Stimulated activated CD8-positive, alpha-beta memory T cell treated with anti-CD3 and anti-CD28 coated beads, Interleukin-7, amount 100 ng/mL, for 1 hour (primary cell): ENCODE data around the gene RXRB.

ENCODE experiments used
- DNase-seq, 2 donors: peaks; one replicate each; pipeline ENCODE4 v3.0.0-alpha.2; 2020; ENCODE audit warnings: low read depth in 2 of 2

RXRB gene

DNA sequence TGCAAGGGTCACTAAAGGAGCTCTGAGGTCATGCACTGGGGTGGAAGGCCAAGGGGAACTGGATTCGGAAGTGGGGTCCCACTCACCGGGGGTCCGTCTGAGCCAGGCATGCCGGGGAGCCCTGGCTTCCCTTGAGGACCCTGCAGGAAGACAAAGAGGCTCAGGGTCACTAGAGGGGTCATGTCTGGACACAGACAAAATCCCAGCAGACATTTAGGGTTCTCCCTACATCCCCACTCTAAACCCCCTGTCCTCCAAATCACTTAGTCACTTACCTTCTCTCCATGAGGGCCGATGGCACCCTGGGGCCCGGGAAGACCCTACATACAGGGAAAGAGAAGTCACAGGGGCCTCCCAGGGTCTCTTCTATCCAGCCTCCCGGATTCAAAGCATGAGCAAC, 23.6 kb downstream of the RXRB start:
- DNase-seq, result no peak

DNA sequence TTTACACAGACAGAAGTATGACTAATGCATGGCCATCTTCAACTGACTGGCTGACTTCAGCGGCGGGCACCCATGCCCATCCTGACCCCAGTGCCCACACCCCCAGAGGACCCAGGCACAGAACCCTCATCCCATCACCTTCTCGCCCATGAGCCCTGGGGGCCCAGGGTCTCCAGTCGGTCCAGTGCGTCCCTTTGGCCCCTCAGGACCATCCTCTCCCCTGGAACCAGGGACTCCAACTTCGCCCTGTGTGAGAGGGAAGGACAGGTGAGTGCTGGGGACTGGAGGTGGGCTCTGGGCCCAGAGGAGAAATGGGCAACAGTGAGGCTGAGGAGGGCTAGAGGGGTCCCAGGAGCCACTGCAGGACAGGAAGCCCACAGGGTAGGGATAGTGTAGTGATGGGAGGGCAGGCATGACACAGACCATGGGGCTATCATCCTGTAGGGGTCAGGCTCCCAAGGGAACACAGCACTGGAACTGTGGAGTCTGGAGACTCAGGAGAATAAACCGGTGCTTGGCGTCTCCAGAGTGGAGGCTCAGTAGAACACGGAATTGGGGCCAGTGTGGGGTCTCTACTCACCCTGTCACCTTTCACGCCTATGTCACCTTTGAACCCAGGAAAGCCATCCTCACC, 24.9 kb downstream of the RXRB start:
- DNase-seq, result no peak

DNA sequence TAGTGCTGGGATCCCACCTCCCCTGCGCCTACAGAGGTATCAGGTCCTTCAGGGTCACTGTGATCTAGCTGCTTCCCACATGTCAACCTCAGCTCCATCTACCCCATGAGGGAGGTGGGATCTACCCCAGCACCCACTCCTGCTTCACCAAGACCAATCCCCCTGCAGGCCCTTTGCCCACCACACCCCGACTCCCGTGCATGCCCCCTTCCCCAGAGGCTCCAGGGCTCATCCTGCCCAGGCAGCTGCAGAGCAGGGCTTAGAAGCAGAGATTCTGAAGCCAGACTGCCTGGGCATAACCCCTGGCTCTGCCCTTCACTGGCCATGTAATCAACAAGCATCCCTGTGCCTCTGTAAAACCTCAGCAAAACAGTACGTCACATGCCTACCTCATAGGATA, 25.7 kb downstream of the RXRB start:
- DNase-seq, result no peak

DNA sequence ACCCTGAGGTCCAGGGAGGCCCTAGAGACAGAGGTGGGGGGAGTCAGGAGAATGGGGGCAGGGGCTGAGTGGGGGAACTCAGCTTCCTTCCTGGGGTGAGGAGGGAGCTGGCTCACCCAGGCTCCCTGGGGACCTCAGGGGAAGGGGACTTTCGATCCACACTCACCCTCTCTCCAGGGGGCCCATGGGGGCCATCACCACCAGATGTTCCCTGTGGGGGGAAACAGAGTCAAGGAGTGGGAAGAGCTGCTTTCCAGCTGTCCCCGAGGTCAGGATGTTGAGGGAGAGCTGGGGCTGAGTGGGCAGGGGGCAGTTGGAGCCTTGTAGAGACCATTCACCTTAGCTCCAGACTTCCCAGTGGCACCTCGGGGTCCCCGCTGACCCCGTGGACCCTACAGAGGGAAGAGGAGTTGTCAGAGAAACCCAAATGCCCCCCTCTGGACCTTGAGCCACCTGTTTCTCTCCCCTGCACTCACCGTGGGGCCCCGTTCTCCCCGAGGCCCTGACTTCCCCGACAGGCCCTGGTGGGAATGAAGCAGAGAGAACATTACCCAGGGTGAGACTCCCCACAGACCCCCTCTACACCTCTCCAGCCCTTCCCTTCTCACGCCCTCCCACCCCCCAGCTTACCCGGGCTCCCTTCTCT, 26.8 kb downstream of the RXRB start:
- no peak for DNase-seq

DNA sequence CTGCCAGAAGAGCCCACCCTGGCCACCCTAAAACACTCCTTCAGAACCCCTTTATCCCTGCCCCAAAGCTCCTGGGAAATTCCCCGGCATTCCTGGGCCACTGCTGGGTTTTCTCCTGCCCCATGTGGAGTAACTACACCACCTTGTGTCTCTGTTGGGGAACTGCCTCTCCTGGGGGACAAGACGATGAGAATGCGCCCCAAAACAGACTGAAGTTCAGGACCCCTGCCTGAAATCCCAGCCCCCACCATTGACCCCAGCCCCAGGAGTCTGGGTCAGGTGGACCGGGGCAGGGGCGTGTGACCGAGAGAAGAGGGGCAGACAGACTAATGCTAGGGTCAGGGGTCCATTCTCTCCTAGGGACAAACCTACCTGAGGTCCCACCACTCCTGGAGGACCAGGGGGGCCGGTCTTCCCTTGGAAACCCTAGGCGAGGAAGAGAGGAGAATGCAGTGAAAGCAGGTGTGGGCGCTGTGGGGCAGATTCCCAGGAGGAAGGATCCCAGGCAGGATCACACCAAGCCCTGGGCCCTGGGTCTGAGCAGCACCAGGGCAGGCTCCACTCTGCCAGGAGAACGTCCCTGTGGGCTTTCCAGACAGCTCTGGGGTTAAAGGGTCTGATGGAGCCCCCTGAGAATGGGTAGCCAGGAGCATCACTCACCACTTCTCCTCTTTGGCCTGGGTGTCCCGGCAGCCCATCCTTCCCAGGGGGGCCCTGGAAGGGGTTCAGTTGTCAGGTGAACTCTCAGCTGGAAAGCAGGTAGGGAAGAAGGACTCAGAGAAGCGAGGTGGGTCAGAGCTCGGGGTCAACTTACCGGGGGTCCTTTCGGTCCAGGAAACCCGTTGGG, 27.6 kb downstream of the RXRB start:
- no peak for DNase-seq

DNA sequence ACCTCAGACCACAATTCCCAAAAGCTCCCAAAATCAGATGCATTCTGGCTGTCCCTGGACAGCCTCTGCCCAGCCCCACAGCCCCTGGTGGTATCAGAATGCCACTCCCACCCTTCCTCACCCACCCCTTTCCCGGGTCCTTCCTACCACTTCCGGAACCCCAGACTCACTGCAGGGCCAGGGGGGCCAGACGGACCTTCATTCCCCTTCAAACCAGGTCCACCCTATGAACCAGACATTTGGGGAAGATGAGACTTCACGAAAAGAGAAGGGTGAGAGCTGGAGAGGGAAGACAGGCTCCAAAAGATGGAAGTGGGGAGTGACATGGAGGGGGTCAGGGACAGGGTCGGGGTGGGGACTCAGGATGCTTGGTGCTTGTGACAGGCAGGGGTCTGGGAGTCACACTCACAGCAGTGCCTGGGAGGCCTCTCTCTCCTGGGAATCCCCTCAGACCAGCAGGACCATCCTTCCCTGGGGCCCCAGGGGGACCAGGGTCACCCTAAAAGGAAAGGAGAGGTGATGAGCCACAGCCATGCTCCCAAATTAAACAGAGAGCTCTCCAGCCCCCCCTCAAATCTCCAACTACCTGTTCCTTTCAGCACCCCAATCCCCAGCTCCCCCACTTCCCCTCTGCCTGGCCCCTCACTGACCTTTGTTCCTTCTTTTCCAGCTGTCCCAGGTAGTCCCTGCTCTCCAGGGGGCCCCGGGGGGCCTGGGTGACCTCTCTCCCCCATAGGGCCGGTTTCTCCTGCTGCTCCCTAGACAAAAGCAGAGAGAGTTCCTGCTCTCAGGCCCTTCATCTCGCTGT, 28.4 kb downstream of the RXRB start:
- DNase-seq, result no peak

DNA sequence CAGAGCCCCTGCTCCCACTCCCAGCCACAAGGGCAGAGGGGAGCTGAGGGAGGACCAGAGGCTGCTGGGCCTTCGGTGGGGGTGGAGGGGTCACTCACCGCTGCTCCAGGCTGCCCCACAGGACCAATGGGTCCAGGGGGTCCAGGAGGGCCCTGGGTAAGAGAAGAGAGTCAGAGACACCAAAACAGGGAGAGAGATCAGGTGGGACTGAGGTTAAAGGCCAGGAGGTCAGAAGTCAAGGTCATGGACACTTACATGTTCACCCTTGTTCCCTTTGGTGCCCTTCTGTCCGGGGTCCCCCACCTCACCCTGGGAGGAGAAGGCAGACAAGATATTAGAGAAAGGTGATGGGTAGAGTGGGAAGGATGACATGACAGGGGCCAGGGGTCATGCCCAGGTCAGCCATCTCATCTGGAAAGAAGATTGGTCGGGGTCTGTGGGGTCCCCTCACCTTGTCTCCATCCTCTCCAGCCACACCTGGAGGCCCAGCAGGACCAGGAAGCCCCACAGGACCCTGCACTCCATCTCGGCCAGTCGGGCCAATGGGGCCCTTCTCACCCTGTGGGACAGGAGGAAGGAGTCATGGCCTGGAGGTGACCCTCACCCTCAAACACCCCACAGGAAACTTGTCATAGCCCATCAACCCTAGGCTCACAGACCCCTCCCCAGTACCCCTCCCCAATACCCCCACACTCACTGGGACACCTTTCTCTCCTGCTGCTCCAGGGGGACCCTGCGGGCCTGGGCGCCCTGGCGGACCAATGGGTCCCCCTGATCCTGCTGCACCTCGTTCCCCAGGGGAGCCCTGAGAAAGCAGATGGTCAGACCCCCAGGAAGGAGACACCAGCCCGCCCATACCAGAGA, 29.2 kb downstream of the RXRB start:
- DNase-seq, result no peak

DNA sequence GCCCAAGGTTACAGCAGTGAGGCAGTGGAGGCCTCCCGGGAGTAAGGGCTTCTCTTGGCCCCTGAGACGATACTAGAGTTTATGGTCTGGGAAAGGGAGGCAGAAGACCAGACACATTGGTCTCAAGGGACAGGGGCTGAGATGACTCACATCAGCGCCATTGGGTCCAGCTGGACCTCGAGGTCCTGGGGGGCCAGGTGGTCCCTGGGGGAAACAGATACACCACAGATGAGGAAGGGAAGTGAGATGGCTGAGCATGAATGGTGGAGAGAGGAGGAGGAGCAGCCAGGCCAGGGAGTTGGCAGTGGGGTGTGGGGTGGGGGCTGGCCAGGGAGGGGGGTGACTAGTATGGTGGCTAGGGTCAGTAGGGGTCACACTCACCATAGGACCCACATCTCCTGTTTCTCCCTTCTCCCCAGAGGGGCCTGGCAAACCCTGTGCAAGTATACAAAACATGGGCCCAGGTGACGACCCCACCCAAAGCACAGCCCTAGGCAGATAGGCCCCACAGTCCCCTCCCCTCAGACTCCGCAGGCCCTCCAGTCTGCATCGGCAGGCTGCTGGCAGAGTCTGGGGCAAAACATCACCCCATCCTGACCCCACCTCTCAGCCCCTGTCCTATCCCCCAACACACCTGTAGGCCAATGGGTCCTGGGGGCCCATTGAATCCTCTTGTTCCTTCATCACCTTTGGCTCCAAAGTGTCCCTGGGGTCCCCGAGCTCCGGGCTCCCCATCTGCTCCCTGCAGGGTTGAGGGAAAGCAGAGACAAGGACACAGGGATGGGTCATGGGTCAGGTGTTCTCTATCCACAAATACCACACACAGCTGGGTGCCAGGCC, 30.1 kb downstream of the RXRB start:
- no peak for DNase-seq

DNA sequence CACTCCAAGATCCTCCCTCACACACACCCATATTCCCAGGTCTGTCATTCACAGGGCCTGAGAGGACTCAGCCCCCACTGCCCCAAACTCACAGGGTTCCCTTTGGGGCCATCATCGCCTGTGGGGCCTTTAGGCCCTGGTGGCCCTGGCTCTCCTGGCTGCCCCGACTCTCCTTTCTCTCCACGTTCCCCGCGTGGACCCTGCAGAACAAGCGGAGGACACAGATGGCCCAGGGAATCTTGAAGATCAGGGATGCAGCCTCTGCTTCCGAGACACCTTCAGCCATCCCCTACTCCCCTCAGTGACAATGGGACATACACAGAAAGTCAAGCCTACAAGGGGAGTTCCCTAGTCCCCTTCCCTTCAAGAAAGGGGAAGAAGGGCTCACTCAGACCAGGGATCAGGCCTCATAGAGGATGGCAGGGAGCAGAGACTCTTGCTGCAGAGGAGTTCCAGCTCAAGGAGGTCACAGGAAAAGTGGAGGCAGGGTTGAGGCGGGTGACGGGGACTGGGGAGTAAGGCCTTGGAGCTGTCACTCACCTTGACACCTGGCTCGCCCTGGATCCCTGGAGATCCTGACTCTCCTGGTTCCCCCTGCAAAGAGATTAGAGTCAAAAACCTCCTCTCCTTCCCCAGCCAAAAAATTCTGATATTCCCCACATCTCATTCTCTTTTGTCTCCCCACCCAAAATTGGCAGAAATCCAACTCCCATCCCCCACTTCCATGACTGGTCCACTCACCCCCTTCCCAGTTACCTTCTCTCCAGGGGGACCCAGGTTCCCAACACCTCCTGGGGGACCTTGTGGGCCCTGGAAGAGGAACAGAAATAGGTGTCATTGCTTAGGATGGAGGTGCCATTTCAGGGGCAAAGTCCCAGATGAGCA, 30.9 kb downstream of the RXRB start:
- no peak for DNase-seq

DNA sequence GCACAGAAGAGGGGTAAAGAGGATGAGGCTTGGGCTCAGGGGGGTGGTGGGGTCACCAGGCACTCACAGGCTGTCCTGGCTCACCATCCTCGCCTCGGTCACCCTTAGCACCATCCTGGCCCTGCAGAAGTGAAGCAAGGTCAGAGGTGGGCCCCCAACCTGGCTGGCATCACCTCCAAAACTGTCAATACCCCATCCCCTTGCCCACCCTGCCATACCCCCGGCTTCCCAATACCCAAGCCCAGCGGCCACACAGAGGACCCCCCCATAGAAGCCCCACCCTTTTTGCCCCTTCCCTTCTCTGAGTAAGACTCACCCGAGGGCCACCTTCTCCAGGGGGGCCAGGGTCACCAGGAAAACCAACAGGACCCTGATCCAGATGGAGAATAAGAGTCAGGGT, 31.8 kb downstream of the RXRB start:
- DNase-seq, result no peak

DNA sequence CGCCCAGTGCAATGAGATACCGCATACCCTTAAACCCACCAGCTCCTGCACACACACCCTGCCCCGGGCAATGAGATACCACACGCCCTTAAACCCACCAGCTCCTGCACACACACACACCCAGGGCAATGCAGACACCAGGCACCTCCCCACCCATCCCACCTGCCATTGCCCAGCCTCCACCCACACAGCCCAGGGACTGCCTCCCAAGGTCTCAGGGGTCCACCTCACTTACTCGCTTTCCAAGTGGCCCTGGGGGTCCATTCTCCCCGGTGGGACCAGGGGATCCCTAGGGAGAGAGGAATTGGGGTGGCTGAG, 32.2 kb downstream of the RXRB start:
- no peak for DNase-seq

DNA sequence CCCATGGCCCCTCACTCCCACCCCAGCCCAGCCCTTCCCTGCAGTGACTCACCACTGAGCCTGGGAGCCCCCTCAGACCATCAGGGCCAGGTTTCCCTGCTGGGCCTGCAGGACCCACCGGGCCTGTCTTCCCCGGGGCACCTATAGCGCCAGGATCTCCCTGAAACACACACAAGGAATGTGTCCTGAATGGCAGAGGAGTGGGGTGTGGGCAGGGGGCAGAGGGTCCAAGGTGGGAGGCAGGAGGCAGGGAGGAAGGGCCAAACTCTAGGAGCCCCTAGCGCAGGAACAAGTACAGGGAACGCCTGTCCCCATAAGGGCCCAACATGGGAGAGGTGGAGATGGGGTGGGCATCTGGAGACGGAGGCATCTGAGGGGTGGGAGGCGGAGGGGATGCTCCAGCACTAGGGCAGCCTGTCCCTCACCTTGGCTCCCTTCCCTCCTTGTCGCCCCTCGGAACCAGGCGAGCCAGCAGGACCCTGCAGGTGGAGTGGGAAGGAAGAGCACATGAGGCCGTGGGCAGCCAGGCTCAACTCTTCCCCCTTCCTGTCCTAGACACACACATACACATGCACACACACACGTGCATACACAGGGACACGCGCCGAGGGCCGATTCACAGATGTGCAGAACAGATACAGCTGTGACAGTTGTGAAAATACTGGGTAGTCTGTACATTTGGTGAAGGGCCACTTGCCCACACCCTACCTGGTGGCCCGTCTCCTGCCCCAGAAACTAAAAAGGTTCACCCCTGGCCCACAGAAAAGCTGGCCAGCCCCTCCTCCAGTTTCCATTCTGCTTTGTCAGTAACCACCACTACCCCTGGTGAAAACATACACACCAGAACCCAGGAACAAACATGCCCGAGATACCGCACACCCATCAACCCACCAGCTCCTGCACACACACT, 32.8 kb downstream of the RXRB start:
- DNase-seq, result no peak

DNA sequence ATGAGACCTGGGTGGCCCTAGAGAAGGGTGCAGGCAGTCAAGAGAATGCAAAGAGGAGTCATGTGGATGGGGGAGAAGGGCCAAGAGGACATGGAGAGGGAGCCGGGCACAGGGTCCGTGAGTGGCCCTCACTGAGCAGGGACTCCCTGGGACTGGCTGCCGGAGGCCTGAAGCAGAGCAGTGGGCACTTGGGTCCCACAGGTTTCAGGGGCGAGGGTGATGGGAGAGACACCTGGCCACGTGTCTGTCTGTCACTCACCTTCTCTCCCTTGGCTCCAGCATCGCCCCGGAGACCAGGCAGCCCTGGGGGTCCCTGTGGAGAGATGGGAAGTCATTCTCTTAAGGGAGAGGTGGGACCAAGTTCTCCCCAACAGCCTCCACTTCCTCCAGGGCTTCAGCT, 33.7 kb downstream of the RXRB start:
- no peak for DNase-seq

DNA sequence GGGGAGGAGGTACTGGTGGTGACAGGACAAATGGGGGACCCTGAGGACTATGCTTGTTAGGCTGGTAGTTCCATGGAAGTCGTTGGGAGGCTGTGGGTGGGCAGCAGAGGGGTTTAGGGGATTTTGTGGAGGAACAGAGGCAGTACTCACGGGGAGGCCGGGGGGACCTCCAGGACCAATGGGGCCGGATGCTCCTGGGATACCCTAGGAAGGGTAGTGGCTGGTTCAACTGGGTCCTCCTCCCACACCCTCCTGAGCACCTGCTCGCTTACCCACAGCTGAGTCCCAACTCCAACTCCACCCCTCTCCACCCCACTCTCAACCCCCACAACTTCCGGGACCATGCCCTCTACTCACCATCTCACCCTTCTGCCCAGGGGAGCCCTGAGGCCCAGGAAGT, 34.1 kb downstream of the RXRB start:
- DNase-seq, result no peak

DNA sequence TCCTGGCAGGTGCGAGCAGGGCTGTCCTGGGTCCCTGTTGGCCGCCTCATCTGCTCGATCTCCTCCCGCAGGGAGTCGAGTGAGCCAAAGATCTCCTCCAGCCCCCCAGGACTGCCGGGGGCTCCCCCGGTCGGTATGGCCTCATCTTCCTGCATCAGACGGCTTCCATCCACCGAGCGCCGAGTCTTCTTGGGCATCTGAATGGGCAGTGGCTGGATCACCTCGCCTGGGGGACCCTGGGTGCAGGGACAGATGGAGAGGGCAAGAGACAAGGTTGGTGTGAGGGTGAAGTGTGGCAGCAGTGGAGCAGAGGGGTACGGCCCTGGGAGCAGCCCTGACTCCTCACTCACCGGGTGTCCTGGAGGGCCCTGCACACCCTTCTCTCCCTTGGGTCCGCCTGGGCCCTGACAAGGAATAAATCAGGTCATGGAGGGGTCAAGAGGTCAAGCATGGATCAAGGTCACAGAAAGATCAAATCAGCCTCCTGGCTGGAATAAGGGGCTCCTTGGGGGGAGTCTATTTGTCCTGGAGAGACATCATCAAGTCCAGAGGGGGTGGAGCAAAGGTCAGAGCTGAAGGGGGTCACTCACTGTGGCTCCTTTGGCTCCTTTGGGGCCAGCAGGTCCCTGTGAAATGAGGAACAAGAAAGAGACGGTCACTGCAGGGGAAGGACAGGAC, 34.7 kb downstream of the RXRB start:
- no peak for DNase-seq

DNA sequence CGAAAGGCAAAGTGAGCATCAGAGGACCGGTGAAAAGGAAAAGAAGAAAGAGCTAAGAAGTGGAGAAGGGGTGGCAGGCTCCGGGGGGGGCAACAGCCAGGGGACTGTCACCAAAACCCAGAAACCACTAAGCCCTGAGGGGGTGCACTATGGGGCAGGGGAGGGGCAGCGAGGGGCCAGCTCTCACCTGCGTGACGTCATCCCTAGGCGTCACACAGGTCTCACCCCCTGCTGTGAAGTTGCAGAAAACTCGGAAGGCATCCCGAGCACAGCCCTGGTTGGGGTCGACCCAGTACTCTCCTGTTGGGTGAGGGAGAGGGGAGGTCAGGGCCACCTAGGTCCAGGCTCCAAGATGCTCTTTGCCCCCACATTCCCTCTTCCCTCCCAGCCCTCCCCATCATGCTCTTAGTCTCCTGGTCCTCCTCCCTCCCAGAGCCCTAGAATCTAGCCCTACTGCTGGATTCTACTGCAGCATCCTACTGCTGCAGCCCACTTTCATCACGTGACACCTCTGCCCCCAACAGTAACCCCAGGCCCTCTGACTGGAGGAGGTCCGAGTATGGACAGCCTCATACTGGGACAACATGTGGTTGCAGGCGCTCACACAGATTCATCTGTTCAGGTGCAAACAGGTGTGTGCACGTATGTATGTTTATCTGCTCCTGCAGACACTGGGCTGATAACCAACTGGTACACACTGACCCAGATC, 35.6 kb downstream of the RXRB start:
- no peak for DNase-seq

DNA sequence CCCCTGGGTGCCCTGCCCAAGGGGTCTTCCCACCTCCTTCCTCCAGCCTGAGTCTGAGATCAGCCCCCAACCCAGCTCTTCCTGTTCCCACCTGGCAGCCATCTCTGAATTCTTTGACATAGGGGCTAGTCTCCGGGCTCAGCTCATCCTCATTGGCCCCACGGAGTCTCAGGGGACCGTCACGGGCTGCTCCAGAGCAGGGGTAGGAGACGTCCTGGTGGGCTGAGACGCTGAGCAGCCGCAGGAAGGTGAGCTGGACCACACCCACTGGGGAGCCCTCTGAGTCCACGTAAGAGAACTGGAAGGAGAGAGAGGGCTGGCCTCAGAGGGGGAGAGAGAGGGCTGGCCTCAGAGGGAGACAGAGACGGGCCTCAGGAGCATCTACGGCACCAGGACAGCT, 36.3 kb downstream of the RXRB start:
- DNase-seq, result no peak
